Bone marrow (tissue), 2 donors: ENCODE measurements around the gene SYTL2.
"Not testable (repeated sequence)": the region's sequence is repeated elsewhere in the genome, so short reads cannot be mapped to it uniquely, and the experiment has no call there.

Experiments
- DNase-seq, 2 donors: peaks; one replicate each; lab custom pipeline; 2025; lab: John Stamatoyannopoulos, UW

Gene SYTL2

DNA sequence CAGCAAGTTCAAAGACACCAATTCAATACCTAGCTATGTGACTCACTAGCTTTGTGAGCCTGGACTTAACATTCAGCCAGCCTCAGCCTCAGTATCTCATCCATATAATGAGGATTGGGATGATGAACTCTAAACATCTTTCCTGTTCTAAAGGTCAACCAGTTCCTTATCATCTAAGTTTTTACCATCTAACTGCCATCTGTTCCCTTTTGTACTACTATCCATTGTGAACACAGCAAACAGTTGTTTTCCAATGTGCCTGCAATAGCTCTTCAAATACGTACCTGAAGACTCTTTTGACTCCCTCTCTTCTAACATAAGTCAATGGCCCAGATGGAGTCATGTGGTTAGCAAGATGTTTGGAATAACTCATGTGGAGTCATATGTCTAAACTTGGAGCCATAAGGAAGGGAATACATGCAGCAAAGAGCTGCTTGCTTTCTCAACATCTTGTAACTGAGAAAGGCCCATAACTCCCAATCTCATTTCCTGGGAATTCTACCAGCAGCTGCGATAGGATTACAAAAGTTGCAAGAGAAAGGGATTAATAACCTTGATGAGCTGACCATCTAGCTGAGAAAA, 19.4 kb downstream of the SYTL2 start:
- no peak for DNase-seq

DNA sequence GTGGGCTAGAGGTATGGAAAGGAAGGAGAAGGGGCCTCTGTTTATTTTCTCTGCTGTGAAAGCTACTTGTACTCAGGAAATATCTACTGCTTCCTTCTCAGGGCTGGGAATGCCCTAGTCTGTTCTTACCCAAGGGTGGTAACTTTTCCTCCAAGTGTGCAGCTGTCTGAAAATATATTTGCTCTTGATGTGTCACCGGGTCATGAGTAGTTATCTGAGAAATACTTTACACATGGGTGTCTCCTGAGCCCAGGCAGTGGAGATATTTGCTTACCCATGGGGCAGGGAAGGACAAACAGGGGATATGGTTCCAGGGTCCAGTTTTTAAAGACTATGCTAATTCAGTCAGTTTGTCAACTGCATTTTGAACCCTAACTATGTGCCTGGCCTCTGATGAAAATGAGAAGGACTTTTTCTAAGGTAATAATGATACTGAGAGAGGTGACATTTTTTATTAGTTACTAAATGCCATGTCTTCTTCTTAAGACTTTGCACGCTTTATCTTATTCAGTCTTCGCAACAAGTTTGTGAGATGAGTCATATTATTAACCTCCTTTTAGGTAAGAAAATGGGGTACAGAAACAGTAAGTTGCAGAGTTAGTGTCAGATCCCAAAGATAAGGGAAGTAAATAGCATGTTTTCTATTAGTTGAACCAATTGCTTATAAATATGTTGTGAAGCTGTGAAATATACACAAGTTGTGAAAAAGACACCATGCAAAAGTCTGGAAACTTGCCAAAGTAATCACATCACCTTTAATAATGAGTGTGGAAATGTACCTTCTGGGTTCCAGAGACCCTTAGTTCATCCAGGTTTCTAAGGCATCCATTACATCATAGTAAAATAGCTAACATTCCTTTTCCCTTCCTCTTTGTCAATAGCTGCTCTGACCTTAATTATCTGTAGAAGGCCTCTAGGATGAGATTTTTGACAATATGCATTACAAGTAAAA, 22.9 kb downstream of the SYTL2 start:
- no peak for DNase-seq

DNA sequence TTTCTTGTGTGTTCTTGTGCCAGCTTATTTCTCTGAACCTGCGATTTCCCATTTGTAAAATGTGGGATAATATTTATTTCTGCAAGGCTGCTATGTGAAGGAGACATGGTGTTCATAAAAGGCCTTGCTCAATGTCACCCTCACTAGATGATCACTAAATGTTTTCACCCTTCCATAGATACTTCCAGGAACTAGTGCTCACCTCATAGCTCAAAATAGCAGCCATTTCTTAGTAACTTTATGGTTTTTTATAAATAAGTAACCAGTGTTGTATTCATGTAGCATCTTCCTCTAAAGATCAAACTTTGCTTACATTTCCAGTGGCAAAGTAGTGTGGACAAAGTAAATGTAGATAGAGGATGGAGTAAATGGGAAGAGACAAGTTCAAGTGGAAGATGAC, 23.8 kb downstream of the SYTL2 start:
- no peak for DNase-seq

DNA sequence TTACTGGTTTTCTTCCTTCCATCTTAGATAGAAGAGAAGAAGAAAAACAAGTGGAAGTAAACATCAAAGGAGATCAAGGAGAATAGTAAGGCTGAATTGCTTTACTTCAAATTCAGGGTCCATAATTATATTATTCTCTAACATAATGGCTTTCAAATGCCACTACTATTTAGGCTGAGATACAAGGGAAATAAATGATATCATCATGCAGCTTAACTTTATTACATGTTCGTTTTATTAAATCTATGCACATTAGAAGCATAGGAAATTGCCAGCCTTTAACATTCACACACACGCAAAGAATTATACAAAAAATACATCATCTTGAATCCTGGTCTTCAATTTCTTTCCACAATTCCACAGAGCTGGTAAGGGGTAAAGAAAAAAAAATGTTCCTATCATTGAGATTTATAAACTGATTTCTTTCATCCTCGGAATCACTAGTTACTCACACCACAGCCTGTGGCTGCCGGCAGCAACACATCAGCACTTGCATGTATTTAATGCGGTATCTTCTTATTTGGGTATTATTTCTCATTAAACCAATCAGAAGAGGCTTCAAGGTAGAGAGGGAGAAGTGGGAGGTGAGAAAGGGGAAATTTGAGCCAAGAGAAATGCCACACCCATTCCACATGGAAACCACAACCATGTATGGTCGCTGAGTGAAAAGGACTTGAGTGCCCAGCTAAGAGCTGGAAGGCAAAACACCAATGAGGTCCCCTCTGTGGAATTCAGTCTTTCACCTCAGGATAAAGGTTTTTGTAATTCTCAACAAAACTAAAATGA, 26.3 kb downstream of the SYTL2 start:
- DNase-seq: no peak

DNA sequence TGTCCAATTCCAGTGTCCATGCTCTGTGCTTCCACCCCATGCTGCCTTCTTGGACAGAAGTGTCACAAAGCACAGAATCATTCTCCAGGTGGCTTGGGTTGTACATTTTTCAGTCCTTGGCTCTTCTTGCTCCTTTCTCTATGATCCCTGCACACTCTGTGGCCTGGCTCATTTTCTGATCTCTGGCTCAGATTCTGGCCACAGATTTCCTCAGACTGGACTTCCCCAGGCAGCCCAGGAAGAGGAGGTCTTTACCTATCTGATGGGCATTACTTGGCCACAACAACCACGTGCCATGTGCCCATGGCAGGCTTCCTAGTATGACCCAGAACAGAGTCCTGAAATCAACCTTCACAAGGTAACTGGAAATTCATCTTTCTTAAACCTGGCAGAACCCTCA, 27.2 kb downstream of the SYTL2 start:
- DNase-seq: no peak

DNA sequence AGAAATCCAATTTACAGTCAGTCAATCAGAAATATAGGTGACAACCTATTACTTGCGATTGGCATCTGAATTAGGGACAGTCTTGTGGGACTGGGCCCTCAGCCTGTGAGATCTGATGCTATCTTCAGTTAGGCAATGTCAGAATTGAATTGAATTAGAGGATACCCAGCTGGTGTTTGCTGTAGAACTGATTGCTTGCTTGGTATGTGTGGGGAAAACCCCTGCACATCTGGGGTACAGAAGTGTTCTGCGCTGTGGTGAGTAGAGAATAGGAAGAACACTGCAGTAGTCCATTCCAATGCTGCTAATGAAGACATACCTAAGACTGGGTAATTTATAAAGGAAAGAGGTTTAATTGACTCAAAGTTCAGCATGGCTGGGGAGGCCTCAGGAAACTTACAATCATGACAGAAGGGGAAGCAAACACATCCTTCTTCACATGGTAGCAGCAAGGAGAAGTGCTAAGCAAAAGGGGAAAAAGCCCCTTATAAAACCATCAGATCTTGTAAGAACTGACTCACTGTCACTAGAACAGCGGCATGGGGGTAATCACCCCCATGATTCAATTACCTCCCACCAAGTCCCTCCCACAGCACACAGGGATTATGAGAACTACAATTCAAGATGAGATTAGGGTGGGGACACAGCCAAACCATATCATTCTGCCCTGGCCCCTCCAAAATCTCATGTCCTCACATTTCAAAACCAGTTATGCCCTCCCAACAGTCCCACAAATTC, 30.0 kb downstream of the SYTL2 start:
- DNase-seq: not testable (repeated sequence)

DNA sequence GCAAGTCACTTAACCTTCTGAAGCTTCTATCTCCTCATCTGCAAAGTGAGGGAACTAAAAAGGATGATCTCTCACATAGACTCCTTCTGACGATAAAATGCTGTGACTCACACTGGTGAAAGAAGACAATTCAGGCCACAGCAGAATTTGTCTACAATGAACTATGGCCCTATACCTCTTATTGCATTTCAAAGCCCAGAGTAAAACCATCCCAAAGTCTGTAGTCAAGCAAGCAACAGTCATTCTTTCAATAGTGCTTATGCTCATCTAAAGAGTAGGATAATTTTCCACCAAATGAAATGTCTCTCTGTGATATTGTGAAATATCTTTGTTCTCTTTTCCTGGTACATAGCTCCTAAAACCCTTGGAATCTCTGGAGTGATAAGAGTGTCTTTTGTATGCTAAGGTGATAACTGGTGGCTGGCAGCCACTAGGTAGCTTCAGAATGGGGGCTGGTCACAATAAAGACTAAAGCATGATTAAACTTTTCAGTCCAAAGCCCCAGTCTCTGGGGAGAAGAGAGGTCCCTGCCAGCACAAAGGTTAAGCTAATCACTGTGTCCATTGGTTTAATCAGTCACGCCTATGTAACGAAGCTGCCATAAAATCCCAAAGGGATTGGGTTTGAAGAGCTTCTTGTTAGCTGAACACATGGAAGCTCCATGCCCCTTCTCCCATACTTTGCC, 30.8 kb downstream of the SYTL2 start:
- DNase-seq: no peak

DNA sequence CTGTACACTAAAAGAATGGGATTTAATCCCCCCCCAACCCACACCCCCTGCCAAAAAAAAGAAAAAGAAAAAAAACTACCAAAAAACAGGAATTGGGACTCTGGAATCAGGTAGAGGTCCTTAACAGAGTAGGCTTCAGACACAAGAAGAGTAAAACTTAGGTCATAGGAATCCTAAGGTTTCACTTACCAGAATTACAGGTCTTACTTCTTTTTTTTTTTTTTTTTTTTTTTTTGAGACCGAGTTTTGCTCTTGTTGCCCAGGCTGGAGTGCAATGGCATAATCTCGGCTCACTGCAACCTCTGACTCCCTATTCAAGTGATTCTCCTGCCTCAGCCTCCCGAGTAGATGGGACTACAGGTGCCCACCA, 33.4 kb downstream of the SYTL2 start:
- DNase-seq: not testable (repeated sequence)

DNA sequence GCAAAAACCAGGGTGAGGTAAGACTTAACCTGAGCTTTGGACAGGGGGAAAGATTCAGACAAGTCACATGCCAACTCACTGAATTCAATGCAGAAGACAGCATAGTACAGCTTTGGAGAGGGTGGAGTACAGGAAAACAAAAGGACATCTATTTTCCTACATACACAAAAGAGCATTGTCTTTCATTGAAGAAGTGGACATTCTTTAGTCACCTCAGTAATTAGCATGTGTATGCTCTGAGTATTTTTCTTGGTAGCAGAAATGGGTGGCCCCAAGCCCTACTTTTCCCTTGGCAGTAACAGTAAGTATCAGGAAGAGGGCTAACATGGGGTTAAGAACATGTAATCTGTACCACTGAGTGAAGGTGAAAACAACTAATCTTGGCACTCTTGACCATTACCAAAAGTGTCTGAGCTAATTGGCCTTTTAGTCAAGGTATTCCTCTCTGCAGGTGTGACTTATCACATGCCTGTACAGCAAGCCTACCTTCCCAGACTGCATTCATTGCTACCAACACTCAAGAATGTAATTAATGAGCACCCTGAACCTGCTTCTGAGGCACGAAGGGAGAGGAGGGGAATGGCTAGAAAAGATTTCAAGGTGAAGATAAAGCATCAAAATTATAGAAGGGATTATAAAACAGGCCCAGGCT, 33.9 kb downstream of the SYTL2 start:
- DNase-seq: no peak

DNA sequence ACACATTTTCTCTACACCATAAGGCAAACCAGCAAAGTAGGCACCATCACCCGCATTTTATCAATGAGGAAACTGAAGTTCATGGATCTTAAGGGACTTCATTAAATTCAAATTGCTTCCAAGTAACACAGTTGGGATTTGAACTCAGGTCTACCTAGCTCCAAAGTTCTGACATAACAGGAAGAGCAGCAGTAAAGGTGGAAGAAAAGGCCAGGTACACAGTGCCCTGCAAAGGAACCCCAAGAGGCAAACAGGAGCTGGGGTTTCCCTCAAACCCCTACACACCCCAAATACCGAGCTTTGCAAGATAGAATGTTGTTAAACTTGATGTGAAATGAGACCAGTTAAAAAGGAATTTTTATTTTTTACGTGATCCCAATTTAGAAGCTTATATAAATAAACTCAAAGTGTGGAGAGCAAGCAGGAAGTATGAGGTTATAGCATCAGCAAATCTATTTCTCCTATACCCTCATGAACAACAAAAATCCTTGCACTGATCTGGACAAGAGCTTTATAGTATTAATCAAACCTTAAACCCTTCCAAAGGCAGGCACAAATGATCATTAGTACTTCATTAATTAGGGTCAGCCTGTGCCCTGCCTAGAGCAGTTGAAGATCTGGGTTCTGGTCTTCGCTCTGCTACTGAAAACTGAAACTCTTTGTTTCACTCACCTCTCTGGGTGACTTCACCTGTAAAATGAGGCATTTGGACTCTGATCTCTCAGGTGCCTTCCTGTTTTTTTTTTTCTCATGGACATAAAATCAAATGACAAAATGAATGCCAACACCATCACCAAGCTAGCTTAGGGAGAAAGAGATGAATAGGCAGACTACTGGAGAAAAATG, 36.5 kb downstream of the SYTL2 start:
- no peak for DNase-seq

DNA sequence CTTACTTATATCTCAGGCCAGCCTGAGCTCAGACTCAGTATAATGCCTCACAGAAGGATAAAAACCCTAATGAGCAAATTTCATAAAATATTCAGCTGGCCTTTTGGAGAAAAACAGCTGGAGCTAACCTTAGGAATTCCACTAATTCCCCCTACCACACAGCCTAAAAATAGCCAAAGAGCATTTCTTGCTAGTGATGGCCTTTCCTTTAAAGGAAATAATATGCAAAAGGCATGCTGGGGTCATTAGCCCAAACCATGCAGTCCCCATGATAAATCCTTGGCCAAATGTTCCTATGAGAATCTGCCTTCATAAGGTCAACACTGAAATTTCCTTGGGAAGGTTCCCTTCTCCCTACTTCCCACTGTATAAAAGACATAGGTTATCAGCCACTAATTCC, 38.2 kb downstream of the SYTL2 start:
- no peak for DNase-seq

DNA sequence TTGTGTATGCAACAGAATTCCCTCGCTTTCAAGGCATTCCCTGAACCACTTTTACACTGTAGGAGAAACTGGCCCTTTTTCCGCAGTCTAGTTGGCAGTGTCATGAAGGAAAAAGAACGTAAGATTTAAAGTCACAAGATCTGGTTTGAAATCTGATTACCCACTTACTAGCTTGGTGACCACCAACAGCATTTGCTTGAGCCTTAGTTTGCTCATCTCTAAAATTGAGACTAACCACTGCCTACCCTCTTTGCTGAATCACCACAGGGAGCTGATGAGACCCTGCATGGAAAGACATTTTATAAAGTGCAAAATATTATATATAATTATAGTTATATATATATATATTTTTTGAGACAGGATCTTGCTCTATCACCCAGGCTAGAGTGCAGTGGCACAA, 39.4 kb downstream of the SYTL2 start:
- no peak for DNase-seq

DNA sequence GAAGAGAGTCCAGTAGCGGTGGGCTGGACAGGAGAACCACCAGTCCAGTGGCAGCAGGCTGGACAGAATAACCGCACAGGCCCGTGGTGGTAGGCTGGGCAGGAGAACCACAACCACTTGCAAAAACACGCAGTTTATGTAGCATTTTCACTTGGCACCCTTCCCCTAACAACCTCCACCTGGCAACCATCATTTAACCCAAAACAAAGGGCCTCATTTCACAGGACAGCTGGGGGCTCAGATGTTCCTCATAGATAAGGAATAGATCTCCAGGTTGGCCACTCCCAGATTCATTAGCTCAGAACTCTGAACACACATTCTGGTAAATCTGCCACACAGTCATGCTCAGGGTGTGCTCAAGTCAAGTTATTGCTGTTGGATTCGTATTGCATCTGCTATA, 41.2 kb downstream of the SYTL2 start:
- no peak for DNase-seq

DNA sequence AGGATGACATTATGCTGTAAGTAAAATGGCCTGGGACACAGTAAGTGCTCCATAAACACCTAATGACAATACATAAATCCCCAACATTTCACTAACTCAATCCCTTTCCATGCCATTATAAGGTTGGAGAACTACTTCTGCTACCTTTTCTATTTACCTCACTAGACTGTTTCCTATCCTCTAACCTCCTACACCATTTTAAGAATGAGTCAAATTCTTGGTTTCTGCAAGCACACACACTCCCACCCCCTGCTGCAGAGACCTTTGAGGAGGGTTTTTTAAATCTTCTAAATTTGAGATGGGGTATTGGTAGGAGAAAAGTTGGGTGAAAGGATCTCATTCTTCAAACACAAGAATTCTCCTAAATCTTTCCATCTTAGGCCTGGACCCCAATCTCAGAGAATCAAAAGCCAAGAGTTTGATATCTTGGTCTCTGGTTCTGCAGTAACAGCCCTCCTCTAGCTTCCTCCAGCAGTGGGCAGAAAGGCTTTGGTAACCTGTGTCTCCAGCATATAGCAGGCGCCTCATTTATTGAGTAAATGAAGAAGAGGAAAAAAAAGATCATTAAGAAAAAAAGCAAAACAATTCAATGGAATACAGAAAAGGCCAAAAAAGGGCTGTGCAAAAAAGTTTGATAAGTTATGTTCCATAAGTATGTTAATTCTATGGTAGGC, 42.3 kb downstream of the SYTL2 start:
- no peak for DNase-seq

DNA sequence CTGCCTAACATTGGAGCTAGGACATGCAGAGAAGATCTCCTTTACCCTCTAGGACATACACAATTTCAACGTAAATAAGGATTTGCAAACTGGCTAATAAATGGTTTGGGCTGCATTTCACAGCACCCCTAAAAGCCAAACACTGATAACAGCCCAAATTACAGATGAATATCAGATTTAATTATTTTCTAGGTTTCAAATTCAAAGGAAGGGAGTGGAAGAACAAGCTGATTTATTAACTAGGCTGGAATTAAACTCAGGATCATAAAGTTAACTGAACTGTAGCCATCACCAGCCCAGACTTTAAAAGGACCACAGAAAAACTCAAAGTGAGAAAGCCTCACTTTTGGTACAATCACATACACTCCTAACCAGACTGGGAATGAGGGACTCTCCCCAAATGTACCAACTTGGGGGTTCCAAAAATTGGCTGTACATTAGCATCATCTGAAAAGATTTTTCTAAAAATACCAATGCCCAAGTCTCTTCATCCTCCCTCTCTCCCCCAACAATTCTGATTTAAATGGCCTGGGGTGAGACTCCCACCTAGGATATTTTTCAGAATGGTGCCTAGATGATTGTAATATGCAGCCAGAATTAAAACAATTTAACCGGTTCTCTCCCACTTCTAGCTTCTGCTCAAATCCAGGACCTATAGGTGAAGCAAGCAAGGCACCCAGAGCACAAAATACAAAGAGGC, 43.5 kb downstream of the SYTL2 start:
- no peak for DNase-seq

DNA sequence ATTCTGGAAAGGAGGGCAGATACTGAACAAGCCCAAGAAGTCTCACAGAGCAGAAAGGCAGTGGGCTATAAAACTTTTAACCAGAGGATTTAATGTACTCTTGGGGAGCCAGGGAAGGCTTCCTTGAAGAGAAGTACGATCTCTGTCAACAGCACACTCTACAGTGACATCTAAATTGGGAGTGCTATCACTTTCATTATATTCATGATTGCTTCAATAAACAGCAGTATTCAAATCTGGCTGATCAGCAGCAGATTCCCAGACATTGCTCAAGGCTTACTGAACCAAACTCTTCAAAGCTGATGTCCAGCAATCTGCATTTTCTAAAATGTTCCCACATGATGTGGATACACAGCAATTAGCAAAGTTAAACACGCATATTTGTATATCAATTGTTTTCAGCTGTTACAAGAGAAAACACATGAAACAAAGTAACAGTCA, 44.2 kb downstream of the SYTL2 start:
- DNase-seq: no peak

DNA sequence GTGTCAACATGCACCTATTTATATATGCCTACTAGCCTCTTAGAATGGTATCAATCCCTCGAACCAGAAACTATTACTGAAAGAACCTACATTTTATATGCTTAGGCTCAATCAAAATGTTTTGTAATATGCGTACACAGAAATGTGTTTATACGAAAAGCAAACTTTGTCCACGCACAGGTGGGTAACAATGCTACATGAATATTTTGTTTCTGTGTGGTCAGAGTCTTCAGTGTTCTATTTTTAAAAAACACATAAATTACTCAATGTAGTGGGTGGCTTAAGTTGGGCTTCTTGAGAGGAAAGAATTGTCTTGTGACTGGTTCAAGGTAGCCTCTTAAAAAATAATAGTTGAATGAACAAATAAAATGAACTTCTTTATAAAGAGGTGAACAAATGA, 46.1 kb downstream of the SYTL2 start:
- no peak for DNase-seq

DNA sequence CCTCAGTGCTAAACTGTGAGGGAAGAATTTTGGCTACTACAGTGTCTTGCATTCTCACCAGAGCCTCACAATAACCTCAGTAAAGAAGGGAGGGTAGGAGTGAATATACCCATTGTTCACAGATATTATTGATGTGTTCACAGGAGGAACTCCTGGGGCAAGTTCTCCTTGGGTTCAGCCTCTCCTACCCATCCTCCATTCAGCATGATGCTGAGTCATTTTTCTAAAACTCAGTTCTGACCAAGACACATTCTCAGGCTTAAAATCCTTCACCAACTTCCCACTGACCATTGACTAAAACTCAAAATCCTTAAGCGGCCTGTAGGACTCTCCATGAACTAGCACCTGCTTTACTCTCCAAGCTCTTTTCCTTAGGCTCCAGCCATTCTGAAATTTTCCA, 48.7 kb downstream of the SYTL2 start:
- no peak for DNase-seq

DNA sequence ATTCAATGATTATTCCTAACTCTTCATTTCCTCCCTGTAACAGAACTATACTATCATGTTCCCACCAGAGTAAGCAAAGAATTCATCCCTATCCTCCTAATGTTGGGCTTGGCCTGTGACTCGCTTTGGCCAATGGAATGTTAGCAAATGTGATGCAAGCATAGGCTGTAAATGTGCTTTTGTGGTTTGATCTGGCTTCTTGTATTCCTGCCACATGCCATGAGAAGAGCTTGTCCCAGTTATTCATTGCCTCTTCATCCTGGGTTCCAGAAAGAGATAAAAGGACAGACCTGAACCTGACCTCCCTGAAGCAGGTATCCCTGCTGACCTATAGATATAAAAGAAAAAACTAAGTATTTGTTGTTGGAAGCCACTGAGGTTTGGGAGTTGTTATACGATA, 51.0 kb downstream of the SYTL2 start:
- DNase-seq: no peak
